ENCODE results near the gene PLA2G4D.
A peak's percentile ranks its signal among the peaks of the same experiment; 100 is the strongest.

PLA2G4D gene

DNA sequence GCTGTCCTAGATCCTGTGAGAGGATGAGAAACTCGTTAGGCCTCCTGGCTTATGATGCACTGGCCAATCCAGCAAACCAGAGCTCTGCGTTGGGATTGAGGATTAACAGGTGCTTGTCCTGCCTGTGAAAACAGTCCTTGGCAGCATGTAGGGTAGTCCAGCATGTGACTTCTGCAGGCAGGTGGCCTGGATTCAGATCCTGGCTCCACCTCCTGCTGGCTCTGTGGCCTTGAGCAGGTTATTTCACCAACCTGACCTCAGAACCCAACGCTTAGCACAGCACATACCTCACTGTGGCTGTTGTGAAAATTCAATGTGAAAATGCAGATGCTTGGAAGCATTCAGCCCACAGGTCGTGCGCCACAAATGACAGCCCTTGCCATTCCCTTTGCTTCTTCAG, 33.6 kb downstream of the PLA2G4D start:
- DNase-seq = no peak
- in situ Hi-C loops (cut with MboI; ENCODE audit: low pct_unique_long_range_greater_than_20kb, low sequenced_read_pairs) = no loop called here

DNA sequence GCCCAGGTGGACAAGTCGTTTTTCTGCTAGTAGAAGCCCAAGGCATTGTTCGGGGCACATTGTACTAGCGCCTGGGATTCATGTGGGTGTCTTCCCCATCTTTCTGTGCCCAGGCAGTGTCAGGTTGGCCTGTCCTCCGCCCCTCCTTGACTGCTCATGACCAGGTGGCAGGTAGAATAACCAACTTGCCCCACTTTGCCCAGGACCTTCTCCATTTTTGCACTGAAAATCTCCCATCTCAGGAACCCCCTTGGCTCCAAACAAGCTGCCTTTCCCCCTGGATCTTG, 33.9 kb downstream of the PLA2G4D start:
- in situ Hi-C loops (cut with MboI; ENCODE audit: low pct_unique_long_range_greater_than_20kb, low sequenced_read_pairs) = no loop called here
- no peak for DNase-seq

DNA sequence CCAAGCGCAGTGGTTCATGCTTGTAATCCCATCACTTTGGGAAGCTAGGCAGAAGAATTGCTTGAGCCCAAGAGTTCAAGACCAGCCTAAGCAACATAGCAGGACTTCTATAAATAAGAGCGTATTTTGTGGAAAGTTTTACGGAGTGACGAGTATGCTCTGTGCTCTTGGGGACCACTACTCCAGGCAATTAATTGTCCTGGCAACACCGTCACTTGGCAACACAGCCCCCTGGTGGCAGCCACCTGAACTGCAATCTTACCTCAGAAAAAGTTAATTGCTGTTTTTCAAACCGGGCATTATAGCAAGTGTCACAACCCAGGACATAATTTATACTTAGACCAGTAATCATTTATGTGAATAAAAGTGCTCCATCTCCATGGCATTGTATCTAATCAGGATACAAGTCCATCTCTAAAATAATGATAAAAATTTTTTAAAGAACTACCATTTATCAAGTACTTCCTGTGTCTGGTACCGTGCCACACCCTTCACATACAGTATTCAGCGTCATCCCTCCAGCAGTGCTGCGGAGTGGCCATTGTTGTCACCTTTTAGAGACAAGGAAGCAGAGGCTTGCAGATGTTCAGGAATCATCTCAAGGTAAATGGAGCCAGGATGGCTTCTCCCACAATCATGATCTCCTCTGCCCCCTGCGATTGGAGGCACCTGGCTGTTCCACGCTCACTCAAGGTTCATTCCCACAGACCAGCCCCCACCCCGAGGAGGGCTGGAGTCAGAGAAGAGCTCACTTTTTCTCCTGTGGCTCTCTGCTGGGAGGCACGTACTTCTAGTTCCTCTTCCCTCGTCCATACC, 34.5 kb downstream of the PLA2G4D start:
- in situ Hi-C loops (cut with MboI; ENCODE audit: low pct_unique_long_range_greater_than_20kb, low sequenced_read_pairs) = no loop called here
- peak; percentile 67 for DNase-seq

DNA sequence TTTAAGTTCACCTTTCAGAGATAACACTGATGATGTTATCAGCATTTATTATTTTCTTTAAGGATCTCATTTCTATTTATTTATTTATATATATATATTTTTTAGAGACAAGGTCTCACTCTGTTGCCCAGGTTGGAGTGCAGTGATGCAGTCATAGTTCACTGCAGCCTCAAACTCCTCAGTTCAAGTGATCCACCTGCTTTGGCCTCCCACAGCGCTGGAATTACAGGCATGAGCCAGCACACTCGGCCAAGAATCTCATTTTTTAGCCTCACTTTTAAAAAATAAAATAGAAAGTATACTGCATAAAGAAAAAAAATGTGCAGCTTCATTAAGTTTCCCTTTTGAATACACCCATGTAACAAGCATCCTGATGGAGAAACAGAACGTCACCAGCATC, 35.6 kb downstream of the PLA2G4D start:
- in situ Hi-C loops (cut with MboI; ENCODE audit: low pct_unique_long_range_greater_than_20kb, low sequenced_read_pairs) = no loop called here
- DNase-seq = no peak

DNA sequence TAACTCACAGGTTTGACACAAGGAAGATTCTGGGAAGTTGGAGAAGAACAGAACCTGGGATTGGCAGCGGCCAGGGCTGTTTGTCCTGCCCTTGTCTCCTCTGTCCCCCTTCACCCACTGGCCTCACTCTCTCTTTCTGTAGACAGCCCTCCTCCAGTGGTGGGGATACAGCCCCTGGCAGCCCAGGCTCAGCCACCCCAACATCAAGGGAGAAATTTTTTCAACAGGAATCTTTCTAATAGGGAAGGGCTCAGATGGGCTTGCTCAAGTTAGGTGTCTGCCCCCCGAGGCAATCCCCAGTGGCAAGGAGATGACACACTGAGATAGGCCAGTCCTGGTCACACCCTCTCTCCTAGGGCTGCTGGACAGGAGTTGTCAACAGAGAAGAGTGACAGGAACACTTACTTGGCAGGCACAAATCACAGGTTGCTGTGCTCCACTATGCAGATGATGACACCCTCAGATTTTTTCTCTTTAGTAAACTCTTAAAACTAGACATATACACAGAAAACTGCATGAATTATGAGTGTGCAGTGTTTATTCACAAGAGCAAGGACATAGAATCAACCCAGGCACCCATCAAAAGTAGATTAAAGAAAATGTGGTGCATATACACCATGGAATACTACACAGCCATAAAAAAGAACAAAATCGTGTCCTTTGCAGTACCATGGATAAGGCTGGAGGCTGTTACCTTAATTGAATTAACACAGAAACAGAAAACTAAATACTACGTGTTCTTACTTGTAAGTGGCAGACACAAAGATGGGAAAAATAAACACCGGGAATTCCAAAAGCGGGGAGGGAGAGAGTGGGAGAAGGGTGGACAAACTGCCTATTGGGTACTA, 36.3 kb downstream of the PLA2G4D start:
- in situ Hi-C loops (cut with MboI; ENCODE audit: low pct_unique_long_range_greater_than_20kb, low sequenced_read_pairs) = no loop called here
- no peak for DNase-seq

DNA sequence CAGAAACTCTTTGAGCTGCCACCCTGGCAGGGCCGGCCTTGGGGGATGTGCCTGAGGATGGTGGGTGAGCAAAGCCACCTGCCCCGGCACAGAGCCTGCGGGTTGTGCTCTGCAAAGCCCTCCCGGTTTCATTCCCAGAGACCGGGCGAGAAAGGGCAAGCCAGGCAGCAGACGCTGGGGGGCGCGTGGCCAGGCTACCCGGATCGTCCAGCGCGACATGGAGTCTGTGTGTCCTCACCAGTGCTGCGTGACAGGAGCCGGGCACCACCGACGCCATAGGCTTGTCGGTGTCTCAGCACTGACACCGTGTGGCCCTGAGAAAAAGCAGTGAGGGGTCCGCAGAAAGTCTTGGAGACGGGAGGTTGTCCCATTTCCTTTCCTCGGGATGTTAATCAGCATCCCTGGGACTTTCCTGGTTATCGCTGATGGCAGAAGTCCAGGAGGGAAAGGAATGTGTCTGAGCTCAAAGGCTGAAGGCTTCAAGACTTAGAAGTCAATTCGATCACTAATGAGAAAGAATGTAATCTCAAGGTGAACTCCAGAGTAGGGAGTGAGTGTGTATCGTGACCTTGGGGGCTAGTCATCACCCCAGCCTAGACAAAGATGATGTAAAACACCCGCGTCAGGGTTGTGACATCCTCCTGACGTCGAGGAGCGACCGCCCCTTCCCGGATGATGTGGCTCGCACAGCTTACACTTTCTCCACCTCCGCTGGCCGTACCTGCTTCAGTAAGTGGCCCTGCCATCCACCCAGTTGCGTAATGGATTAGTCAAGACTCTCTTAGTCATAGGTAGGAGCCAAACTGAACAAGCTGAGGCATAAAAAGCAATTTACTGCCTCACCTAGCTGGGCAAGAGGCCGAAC, 37.2 kb downstream of the PLA2G4D start:
- peak; percentile 69 for DNase-seq
- in situ Hi-C loops (cut with MboI; ENCODE audit: low pct_unique_long_range_greater_than_20kb, low sequenced_read_pairs) = no loop called here

DNA sequence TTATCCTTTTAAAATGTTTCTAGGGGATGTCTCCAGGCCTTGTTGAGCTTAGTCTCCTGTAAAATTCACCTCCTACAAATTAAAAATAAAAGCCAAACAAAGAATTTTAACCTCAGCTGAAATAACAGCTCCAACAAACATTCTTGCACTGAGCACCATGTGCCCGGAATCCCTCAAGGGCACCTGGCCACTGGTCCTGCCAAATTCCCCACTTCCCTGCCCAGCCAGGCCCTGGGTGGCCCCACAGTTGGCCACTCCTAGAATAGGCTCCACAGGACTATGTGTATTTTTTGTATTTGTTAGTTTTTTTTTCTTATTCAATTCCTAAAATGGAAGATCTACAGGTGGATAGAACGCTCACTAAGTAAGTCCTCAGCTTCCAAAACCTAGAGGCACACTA, 40.4 kb downstream of the PLA2G4D start:
- DNase-seq = no peak
- in situ Hi-C loops (cut with MboI; ENCODE audit: low pct_unique_long_range_greater_than_20kb, low sequenced_read_pairs) = no loop called here

DNA sequence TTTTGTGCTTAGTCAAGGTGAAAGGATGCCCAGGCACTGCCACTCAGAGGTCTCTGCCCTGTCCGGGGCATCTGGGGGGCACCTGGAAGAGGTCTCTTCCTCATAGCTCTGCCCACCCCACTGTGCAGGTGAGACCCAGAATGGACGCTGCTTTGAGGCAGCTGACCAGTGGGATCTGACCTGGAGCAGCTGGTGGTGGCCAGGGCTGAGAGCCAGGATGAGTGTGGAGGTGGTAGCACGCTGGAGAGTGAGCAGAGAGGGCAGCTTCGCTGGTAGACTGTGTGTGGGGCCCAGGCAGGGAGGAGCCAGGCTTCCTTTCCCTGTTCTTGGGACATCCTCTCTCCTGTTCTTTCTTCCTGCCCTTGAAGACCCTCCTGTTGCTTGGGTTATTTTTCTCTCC, 41.4 kb downstream of the PLA2G4D start:
- in situ Hi-C loops (cut with MboI; ENCODE audit: low pct_unique_long_range_greater_than_20kb, low sequenced_read_pairs) = no loop called here
- no peak for DNase-seq

DNA sequence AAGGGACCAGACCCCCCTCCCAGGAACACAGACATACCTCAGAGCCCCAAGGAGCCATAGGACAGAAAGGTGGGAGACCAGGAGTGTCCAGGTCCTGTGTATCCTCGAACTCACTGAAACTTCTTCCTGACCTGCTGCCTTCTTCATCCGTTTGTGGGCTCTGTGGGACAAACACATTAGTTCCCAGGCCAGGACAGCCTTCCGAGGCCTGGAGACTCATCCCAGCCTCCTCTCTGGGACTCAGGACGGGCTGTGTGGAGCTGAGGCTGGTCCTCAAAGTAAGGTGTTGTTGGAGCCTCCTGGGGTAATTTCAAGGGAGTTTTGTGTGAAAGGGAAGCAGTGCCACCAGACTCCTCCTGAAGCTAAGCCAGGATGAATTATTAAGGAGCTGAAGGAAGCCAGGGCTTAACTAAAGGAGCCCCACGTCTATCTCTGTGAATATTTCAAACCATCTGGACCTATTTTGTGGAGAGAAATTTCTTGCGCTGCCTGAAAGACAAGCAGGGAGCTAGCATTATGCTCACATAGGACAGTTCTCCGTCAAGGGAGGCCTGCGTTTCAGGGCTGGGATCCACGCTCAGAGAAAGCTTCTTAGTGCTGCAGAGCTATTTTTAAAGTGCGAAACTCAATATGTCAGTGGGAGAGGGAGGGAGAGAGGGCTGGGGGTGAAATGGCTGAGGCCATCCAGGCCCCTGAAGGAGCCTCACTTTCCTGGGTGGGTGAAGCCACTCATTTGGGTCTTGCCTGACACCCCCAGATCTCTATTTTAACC, 43.7 kb downstream of the PLA2G4D start:
- no peak for DNase-seq
- in situ Hi-C loops (cut with MboI; ENCODE audit: low pct_unique_long_range_greater_than_20kb, low sequenced_read_pairs) = no loop called here

DNA sequence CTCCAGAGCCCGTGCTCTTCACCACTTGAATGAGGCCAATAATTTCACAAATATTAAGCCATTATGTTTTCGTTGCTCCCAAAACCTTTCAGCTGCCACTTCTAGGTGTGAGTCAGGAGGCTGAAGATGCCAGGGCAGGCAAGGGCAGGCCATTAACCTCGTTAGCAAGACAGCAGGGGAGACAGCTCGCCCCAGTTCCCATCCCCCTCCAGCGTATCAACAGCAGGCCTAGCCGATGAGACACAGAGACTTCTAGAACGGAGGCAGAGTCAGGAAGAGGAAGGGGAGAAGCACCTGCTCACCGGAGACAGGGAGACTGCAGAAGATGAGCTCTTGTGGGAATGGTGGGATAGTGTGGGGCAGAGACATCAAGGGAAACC, 45.6 kb downstream of the PLA2G4D start:
- DNase-seq = no peak
- in situ Hi-C loops (cut with MboI; ENCODE audit: low pct_unique_long_range_greater_than_20kb, low sequenced_read_pairs) = no loop called here

DNA sequence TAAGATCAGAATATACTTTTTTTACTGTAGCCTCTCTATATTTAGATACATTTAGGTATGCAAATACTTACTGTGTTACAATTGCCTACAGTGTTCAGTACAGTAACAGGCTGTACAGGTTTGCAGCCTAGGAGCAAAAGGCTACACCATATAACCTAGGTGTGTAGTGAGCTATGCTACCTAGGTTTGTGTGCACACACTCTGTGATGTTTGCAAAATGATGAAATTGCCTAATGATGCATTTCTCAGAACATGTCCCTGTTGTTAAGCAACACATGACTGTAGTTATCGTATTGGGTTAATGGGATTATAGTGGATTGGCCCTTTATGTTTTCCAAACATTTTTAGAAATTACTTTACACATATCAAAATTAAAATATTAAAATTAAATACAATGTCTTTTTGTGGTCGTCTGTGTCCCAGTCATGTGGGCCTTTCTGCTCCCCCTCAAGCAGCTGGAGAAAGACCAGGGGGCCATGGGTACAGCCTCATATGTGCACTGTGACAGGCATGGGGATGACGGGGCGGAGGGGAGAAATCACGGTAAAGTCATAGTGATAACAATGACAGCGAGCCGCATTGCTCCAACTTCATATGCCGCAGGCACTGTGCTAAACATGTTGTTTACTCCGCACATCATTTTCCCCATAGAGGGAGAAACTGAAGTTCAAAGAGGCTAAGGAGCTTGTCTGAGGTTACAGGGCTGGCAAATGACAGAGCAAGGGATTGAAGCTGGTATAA, 46.1 kb downstream of the PLA2G4D start:
- DNase-seq = no peak
- in situ Hi-C loops (cut with MboI; ENCODE audit: low pct_unique_long_range_greater_than_20kb, low sequenced_read_pairs) = no loop called here

DNA sequence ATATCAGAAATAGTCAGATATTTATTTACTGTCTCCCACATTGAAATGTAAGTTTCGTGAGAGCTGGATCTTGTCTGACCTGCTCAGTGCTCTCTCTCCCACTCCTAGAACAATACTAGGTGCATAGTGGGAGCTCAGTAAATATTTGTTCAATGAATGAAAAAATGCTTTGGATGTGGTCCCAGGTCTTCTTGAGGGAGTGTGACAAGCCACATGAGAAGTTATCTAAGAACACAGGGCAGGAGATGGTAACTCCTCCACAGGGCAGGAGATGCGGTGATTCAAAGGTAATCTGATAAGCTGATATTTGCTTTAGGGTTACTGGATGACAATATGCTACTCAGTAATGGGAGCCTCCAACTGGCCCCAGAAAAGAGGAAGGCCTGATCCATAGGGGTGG, 47.8 kb downstream of the PLA2G4D start:
- in situ Hi-C loops (cut with MboI; ENCODE audit: low pct_unique_long_range_greater_than_20kb, low sequenced_read_pairs) = no loop called here
- DNase-seq = no peak

DNA sequence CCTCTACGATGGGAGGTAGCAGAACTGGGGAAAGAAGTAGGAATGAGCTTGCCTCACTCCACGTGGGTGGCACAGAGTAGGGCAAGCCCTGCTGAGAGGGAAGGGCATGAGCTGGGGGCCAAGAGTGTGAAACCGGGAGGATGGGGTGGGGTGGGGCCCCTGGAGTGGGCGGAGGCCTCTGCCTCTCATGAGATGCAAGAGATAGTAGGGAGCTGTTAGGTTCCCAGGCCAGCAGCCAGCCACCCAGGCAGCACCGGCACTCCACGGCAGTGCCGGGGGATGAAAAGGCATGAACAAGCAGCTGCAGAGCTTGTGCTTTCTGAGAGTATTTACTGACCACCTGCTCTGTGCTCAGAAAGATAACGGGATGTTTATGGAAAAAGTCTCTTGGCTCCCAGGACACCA, 49.1 kb downstream of the PLA2G4D start:
- in situ Hi-C loops (cut with MboI; ENCODE audit: low pct_unique_long_range_greater_than_20kb, low sequenced_read_pairs) = no loop called here
- DNase-seq = no peak

DNA sequence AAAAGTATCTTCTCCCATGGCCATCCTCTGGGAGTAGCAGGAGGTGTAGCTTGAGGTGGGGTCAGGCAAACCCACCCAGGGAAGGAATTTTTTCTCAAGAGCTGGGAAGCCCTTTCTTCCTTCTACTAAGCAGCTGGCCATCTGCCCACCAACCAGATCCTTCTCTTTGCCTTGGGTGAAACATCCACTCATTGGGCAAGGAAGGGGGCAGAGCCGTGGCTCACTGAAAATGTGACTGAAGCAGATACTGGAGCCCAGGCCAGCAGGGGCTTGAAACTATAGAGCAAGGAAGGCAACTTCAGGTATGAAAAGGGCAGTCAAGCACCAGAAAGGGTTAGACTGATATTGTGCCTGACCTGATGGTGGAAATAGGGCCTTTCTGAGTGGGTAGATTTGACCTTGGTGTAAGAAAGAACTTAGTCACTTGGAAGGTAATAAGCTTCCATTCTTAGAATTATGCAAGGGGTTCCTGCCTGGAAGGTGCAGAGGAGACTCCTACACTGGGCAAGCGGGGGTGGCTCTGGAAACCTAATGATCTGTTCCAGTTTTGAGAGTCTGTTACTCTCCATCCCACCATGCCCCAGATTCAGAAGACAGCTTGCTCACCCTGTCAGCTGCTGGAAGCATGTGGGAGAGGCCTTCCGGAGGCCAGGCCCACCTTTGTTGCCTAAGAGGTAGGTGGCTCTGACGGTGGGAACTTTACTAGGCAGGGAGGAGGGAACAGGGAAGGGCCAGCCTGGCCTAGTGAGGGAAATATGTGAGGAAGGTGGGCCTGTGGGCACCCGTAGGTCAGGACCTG, 51.6 kb downstream of the PLA2G4D start:
- in situ Hi-C loops (cut with MboI; ENCODE audit: low pct_unique_long_range_greater_than_20kb, low sequenced_read_pairs) = no loop called here
- no peak for DNase-seq

DNA sequence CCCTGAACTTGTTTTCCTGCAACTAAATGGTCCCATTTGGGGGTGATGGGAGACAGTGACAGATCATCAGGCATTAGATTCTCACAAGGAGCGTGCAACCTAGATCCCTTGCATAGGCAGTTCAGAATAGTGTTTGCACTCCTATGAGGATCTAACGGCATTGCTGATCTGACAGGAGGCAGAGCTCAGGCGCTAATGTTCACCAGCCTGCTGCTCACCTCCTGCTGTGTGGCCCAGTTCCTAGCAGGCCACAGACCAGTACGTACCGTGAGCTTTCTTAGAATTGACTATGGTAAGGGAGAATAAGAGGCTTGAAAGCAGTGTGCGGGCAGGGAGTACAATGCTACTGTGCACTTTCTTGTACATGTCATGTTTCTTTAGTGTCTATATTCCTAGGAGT, 56.0 kb downstream of the PLA2G4D start:
- no peak for DNase-seq
- in situ Hi-C loops (cut with MboI; ENCODE audit: low pct_unique_long_range_greater_than_20kb, low sequenced_read_pairs) = no loop called here

DNA sequence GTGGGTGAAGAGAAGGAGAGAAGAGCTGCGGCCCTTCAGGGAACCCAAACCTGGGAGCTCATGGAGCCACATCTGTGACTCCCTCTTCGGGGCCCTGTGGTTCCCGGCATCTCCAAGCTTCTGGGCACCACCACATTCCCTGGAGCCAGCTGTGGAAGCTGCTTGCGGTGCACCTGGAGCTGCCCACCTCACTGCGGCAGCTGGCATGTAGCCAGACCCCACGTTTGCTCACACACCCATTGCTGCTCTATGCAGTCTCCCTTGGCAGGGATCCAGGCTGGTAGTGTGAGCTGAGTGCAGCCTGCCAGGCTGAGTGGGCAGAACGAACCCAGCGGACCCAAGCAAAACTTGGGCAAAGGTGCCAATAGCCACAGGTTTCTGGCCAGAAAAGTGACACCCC, 56.7 kb downstream of the PLA2G4D start:
- in situ Hi-C loops (cut with MboI; ENCODE audit: low pct_unique_long_range_greater_than_20kb, low sequenced_read_pairs) = no loop called here

DNA sequence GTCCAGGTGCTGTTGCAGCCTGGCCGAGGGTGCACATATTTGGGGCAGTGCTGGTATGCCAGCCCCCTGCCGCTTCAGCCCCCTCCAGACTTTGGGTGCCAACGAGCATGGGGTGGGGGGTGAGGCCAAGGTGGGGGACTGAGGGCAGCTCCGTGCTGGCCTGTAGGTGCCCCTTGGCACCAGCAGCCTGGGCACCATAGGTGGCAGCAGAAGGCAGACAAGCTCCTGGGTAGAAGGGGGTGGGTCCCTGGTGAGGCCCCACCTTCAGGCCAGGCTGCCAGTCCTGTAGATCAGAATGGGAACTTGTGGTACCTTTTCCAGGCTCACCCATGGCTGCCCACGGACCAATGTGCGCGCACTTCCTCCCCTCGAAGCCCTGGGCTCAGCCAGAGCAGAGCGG, 57.4 kb downstream of the PLA2G4D start:
- in situ Hi-C loops (cut with MboI; ENCODE audit: low pct_unique_long_range_greater_than_20kb, low sequenced_read_pairs) = no loop called here
- no peak for DNase-seq

More for the DNA sequence above, 56.7 kb downstream of the PLA2G4D start:
- no peak for DNase-seq
